DOHH2 (cell line): Measurements from ENCODE around the gene PIRT.

Experiments used
- EZH2phosphoT487 ChIP-seq: fragments of 200-600 bp; sonication (generic); IDR thresholded peaks from 2 replicates; pipeline ENCODE4 v1.6.1; 2017; ENCODE audit warnings: borderline replicate concordance, mild to moderate bottlenecking, antibody characterized with exemption, low read length, moderate library complexity, mixed read lengths
- TF ChIP-seq, protein P1 (sequence below): fragments of 200-600 bp; sonication (generic); IDR thresholded peaks from one replicate; pipeline ENCODE4 v1.5.1; 2014; ENCODE audit warnings: antibody characterized with exemption, mild to moderate bottlenecking, low read depth, low read length; ENCODE audit not compliant: poor library complexity, severe bottlenecking

DNA sequence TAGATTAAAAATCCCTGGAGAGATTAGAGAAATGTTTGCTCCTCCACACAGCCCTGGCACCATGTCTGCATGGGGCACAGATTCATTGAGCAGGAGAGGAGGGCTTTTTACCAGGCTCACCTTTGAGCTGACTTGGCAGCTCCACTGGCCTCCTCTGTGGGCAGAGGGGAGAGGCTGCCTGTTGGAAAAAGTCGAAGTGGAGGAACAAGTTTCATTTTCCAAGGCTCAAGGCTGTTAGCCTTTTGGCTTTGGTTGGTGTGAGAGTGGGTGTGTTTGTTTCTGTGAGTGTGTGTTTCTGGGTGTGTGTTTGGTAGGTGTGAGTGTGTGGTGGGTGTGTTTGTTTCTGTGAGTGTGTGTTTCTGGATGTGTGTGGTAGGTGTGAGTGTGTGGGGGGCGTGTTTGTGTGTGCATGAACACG is 39.5 kb downstream of the PIRT start:
- TF ChIP-seq, protein P1, sequence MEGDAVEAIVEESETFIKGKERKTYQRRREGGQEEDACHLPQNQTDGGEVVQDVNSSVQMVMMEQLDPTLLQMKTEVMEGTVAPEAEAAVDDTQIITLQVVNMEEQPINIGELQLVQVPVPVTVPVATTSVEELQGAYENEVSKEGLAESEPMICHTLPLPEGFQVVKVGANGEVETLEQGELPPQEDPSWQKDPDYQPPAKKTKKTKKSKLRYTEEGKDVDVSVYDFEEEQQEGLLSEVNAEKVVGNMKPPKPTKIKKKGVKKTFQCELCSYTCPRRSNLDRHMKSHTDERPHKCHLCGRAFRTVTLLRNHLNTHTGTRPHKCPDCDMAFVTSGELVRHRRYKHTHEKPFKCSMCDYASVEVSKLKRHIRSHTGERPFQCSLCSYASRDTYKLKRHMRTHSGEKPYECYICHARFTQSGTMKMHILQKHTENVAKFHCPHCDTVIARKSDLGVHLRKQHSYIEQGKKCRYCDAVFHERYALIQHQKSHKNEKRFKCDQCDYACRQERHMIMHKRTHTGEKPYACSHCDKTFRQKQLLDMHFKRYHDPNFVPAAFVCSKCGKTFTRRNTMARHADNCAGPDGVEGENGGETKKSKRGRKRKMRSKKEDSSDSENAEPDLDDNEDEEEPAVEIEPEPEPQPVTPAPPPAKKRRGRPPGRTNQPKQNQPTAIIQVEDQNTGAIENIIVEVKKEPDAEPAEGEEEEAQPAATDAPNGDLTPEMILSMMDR = no peak
- TF ChIP-seq EZH2phosphoT487 = no peak
